DMS153 (cell line): ENCODE data around the gene PPP2R5E.

Source experiments
- DNase-seq: peaks from one replicate; lab custom pipeline; 2025; lab: John Stamatoyannopoulos, UW

Gene PPP2R5E

DNA sequence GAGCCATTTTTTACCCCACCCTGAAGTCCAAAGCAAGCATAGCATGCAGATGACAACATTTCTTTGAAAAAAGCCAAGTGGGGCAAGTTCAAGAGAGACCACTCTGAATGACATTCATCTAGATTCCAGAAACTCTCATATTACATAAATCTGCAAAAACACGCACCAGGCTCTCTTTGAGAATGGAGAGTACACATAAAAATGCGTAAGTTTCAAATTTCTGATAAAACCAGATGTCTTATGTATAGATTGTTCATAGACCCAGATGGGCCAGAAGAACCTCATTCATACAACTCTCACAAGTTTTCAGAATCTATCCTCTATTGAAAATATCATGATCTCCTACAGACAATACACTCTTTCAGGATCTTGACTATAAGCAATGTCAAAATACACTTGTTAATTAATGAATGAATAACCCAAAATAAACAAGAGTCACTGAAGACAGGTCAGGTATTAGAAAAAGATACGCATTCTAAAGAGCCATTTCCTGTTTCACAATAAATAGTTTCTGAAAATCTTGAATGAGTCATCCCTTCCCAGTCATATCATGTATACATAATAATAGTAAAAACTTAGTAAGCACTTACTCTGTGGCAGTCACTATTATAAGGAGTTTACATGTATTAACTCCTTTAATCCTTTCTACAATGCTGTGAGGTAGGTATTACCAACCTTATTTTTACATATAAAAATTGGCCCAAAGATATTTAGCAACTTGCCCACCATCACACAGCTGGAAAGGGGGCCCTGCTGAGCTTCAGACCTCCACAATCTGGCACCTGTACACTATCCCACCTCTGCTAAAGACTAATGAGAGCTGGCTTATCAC, 72.0 kb downstream of the PPP2R5E start:
- peak; percentile 27 for DNase-seq

DNA sequence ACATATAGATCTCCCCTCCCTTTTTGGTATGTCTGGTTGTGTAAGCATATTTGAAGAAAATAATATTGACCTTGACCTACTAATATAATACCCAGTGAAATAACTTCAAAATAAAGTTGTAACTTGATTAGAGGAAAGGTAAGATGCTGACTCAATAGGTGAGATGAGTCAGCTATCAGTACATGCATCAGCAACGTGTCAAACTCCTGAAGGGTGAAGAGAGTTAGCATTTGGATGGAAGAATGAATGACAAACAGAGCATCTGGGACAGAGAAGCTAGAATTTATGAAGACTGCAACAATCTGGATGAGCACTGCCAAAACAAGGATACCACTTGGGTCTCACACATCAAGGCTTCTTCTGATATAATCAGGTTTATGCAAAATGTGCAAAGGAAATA, 74.9 kb downstream of the PPP2R5E start:
- DNase-seq: no peak

DNA sequence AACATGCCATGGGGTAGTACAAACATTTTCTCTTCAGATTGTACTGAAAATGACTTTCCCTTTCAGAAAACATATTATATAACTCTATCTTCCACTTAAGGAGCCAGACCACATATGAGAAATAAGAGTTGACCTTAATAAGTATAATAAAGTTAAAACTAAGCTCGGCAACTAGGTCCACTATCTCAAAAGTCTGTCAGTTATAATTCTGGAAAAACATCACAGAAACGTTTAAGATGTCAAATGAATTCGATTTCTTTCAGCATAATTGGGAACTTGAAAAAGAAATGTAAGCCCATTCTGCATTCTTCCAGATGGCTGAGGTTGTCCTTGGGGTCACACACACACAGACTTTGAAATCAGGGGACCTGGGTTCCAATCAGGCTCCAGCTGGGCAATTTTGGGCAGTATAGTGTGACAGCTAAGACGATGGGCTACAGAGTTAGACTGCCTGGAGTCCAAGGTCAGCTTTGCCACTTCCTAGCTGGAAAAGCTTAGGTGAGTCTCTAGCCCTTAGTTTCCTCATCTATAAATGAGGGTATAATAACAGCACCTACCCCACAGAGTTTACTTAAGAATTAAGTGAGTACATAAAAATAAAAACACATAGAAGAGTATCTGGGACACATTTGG, 75.6 kb downstream of the PPP2R5E start:
- no peak for DNase-seq

DNA sequence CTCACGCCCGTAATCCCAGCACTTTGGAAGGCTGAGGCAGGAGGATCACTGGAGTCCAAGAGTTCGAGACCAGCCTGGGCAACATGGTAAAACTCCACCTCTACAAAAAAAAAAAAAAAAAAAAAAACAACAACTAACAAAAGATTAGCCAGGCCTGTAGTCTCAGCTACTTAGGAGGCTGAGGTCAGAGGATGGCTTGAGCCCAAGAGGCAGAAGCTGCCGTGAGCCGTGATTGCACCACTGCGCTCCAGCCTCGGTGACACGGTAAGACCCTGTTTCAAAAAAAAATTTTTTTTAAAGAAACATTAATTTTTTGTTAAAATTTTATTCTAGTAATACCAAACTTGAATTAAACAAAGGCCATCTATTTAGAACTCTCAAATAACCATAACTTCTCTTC, 77.8 kb downstream of the PPP2R5E start:
- no peak for DNase-seq

DNA sequence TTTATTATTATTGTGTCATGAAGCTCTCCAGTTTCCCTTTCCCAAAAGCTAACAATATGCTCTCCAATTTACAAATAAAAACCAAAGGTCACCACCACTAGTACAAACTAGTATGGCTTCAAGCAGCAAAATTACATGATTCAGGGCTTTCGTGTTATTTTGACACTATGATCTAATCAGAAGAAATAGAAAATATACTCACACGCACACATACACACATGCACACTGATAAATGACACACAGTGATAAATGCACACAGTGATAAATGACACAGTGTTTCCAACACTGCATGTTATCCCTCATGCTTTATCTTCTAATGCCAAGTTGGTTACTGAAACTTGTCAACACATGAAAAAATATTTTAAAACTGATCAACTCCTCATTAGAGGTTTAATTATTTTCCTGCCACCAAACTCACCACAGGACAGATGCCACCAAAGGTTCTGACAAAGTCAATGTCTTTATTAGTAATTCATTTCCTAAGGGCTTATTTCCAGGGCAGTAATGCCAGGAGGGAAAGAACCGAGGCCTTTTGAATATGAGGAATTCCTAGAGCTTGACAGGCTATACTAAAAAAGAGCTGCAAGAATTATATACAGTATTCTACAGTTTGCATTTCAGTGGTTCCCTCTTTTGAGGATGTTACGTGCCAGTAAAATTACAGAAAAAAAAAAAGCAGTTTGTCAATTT, 82.4 kb downstream of the PPP2R5E start:
- DNase-seq: no peak

DNA sequence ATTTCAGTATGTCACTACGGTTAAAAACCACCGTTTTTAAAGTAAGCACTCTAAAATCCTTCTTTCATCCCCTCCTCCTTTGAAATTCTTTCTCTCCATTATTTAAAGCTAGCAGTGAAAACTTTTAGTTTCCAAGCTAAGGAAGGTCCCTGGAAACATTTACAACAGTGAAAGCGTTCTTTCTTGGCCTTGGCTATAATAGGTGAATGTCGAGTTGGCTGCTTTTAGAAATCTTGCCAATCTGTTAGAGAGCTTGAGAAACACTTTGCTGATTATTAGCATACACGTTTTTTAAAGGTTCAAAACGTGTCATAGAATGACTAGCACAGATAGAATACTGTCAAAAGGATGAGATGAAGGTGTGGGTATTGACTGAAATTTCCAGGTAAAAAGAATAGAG, 83.4 kb downstream of the PPP2R5E start:
- no peak for DNase-seq

DNA sequence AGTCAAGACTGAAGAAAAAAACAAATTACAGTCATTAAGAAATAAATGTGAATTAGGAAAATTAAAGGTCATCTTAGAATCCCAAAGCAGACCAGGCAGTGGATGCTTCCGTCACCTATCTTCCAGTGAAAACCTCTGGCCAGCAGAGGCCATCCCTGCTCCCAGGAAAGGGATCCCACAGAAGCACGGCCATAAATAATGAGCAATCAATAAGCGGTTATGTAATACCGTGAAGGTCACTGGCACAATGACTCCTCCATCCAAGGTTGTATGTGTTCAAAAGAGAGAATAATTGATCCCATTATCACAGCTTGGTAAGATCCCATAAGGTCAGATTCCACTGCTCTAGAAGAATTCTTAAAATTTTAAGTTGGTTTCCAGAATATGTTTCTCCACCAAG, 85.7 kb downstream of the PPP2R5E start:
- no peak for DNase-seq

DNA sequence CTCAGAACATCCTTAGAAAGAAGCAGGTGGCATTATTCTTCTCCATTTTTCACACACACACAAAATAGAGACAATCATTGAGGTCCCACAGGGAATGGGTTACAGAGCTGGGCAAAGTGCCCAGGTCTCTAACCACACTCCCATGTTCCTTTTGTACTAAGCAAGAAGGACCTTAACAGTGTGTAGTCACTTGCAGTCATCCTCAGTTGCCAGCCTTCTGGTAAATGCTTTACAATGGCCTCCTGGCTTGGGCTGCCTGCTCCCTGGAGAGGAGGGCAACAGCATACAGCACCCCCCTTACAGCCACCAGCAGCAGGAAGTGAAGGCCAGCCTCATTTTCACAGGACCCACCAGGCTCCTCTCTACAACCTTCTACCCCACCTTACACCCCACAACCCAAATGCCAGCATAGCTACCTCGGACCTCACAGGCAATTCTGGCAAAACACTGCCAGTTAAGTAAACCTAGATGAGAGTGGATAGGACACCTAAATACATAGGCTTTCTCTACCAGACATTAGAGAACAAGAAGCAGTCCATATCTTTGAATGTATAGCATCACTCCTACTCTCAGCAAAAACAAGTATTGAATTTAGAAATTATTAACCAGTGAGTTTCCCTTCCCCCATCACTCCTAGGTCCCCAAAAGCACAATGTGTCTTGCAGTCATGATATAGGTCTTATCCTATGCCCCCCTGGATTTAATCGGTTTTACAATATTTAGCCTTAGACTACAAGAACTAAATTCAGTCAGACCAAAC, 88.1 kb downstream of the PPP2R5E start:
- peak; percentile 72 for DNase-seq

DNA sequence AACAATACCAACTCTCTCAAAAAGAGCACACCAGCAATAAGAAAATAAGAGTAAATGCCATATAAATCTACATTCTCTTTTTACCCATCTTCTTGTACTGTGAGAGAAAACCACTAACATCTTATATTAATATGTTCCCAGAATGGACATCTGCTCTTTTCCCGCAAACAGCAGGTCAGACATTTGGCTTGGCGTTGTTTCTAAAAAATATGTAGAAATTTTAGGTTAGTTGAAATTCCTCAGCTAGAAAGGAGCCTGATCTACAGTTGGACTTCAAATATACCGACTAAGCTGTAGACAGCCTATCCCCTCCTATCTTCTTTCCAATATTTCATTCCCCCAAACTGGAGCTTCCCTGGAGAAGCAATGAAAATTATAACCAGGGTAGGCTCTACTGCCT, 88.7 kb downstream of the PPP2R5E start:
- no peak for DNase-seq

DNA sequence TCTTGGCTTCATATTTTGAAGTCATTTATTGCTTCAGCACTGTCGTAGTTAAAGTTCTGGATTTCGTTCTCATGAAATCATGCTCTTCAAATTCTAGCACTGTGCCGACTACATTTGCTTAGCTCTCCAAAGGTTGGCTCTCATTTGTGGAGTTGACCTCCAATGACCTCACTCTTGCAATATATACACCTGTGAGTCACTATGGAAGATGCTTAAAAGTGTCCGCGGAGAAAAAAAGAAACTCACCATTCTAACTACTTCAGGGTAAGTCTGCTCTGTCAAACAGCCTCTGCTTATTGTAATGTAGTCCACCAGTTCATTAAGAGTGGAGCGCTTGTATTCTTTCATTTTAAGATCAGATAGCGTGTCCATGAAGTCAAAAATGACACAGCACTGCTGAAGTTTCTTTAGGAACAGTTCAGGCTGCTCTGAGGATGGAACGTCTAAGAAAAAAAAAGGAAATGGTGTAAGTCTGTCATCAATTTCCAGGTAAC, 89.7 kb downstream of the PPP2R5E start:
- no peak for DNase-seq

DNA sequence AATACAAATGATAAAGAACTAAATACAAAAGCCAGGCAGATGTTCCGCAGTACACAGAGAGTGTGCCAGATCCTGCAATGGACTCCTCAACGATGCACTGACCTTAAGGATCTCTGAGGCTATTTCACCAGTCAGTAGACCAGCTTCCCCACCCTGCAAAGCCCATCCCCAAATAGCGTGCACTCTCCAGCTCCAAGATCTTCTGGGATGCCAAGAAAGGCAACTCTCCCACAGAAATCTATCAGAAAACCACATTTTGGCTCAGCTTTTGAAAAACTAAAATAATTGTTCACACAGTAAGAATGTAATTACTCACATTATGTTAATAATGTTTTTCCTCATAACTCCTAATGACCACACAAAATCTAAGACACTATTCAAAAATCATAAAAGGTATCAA, 90.4 kb downstream of the PPP2R5E start:
- no peak for DNase-seq

DNA sequence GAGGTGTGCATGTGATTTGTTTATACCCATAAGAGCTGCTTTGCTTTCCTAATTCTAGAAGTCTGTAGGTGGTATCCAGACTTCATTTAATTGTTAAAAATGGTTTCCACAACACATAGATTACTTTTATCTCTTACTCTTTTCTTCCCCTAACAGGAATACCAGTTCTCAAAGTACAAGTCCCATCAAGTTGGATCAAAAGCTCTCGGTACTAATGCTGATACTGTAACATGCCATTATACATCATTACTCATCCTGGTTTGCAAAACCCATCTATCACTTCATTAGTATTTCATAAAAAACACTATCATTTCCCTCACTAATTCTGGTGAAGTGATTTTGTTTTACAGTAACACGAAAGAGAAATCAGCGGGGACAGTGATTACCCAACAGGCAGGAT, 94.3 kb downstream of the PPP2R5E start:
- DNase-seq: no peak

DNA sequence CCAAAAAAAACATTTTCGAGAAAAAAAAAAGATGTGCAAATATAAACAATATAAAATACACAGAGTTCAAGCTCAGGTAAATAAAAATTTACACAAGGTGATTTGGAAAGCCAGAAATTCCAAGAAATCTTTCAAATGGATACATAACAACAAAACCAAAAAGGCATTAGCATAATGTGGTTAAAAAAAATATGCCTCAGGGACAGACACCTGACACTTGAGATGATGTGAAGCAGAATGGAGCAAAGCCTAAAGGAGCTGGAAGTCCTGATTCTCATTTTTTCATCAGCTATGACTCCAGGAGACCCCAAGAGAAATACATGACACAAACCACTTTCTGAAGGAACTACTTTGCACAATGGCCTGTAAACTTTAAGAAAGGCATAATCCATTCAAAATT, 98.6 kb downstream of the PPP2R5E start:
- DNase-seq: no peak

DNA sequence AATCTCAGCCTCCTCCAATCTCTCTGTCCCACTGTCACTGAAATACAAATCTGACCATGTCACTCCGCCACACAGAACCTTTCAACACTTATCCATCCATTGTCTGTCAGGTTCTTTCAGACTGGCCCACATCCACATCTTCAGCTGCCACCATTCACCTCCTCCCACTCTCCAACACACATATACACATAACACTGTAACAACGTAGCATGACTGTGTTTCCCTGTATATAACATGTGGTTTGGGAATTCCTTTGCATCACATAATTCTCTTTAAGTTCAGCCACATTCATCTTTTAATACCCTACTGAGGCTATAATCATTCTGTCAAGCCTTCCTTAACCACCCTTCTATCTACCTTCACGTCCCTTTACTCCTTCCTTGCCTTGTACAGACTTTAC, 99.2 kb downstream of the PPP2R5E start:
- DNase-seq: no peak

DNA sequence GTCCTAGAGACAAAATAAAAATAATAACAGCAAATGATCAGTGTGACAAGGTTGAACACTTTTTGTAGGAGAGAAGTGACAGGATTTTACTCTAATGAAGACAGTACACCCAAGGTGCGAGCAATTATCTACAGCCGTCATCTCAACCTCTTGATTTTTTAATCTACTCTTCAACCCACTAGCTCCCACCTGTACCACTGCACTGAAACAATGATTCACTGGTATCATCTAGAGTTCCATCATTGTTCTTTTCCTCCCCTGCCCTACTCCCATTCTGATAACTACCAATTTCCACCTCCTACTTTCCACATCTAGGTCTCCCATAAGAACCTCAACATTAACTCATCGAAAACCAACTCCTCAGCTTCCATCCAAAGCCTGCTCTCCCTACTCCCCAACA, 99.8 kb downstream of the PPP2R5E start:
- no peak for DNase-seq

DNA sequence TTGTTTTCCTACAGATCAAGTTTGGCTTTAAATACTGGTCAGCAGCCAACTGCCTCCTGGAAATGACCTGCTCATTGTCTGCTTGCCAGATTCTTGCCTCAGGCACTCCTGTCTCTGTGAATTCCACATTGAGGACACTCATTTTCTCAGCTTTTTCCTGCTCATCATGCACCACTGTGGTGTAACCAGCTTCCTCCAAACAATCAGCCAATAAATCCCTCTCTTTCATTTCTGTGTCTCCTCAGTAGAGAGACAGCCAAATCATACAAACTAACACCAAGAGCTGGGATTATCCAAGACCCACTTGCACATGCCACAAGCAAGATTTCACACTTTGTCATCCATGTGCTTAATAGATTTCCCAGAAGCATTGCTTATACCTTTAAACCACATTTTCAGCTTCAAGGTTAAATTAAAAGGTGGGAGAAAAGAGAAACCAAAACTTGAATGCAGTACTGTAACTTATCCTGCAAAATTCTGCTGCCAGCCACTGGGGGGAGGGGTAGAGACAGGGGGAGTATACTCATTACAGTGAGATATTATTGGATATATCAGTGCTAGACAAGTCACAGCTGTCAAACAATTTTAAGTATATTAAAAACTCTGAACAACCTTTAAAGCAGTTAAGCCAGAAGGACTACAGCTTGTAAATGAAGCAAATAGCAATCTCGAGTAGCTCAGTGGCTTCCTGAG, 105.0 kb downstream of the PPP2R5E start:
- DNase-seq: no peak

DNA sequence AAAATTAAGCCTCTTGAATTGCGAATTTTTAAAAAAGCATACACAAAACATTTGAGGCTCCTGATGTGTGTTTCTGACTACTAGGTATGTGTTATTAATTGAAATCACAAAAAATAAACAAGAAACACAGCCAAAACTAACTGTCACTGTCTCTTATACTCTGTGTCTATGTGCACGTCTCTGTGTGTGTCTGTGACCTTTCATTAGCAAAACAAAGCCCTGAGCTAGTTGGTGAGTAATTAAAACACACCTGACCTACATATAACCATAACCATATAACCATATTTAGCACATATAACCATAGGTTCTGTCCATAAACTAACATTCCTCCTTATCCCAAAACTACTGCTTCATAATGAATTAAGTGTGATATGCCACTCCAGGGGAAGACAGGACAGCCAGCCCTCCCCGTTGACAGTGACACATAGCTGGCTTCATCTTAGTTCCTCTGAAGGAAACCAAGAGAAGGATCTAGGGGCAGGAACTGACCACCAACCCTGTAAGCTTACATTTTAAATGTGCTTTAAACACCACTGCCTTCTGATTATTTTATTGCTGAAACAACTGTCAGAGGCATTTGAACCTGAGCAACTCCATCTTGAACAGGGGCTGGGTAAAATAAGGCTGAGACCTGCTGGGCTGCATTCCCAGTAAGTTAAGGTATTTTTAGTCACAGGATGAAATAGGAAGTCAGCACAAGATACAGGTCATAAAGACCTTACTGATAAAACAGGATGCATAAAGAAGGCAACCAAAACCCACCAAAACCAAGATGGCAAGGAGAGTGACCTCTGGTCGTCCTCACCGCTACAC, 106.7 kb downstream of the PPP2R5E start:
- no peak for DNase-seq

DNA sequence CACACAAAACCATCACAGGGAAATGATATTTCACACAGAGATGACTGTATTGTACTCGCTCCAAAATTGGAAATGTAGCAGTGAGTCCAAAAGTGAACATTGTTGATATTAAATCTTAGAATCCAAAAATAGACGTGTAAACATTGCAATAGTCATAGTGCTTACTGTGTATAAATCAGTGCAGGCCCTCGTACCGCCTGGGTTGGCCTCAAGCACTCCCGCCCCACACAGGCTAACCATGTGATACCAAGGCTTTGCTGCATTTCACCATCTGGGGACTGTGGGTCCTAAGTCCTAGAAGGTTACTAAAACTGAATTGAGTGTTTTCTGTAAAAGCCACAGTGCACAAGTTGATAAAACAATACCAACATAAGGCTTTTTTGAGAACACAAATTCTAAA, 107.3 kb downstream of the PPP2R5E start:
- DNase-seq: no peak

DNA sequence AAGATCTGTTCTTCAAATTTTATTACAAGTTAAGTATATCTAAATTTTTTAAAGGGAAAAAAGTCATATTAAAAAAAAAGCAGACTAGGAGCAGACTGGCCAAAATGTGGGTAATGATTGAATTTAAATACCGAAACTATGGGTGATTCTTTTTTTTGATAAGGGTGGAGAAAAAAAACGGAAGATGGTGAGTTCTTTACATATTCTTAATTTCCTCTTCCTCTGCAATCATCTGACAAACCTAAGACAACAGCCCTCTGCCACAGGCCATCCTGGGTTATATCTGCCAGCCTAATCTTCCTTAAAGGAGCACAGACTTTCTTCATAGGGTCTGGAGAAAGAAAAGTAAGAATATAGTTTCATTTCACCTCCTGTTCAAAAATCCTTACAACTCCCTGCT, 108.0 kb downstream of the PPP2R5E start:
- DNase-seq: no peak

DNA sequence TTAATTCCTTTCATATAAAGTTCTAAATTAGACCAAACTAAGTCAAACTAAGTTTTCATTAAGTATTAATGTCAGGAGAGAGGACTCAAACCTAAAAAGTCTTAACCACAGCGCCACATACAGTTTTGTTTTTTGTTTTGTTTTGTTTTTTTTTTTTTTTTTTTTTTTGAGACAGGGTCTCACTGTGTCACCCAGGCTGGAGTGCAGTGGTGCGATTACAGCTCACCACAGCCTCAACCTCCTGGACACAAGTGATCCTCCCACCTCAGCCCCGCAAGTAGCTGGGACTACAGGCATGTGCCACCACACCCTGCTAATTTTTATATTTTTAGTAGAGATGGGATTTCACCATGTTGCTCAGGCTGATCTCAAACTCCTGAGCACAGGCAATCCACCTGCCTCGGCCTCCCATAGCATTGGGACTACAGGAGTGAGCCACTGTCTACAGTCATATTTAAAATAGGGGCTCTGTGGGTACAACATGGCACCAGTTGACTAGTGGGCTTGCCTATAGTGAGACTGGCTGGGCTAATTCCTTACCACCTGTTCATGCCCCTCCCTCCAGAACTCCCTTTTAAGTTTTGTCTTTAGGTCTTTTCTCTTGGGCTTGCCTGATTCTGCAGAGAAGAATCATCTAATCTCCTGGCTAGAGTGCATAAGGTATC, 110.2 kb downstream of the PPP2R5E start:
- no peak for DNase-seq
